Measurements from ENCODE around the gene AMOTL2.
A peak's percentile ranks its signal among the peaks of the same experiment; 100 is the strongest.

AMOTL2 gene

DNA sequence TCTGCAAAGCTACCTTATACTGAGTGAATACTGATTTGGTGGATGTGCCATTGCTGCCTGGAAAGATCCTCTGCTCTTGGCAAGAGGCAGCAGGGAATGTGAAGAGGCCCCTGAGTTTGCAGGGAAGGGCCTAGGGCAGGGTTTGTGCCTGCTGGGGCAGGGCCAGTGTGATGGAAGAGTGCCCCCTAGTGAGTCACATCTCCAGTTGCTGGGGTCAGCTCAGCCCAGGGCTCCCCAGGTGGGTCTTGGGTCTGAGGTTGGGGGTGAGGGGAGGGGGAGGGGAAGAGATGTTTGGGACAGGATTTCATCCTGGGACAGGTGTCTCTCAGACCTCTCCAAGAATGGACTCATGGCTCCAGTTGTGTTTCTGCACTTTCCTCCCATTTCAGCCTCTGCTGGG is 4.1 kb upstream of the AMOTL2 start:
- peak; percentile 26 for DNase-seq

DNA sequence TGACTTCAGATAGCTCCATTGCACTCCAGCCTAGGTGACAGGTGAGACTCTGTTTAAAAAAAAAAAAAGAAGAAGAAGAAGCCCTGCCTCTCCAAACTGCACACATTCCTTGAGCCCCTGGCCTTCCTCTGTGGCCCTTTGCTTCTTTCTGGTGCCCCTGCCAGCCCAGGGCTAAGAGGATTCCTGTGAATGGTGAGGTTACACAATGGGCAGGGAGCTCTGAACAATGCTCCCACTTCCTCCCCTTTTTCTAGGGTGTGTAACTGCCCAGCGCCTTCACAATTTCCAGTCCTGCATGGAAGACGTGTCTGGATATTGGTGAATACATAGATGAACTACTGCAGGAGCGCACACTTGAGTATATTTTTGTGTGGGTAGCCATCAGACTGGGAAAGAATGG is 3.6 kb upstream of the AMOTL2 start:
- DNase-seq = no peak

DNA sequence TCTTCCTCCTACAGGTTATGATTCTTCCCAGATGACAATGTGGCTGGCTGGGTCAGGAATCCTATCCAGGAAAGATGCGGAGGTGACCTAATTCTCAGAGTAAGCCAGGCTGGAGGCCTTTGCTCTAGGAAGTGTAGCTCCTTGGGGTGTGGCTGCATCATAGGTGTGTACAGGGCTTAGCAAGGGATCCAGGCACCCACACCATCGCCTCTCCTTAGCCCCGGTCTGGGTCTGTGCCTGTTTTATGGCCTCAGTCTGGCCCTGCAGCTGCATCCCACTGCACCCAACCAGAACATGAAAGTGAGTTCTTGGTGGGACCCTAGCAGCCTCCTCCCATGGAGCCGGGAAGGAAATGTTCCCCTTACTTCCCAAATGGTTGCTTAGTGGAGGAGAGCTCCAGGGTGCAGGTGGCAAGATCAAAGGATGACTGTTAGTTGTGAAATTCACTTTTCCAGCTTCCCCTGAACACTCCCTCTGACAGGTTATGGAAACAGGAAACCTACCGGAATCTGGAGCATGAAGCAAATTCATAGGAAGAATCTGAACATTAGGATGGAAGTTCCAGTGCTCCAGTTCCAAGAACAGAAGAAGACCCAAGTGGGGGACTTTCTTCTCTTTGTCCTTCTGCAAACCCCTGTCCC is 2.7 kb upstream of the AMOTL2 start:
- no peak for DNase-seq

DNA sequence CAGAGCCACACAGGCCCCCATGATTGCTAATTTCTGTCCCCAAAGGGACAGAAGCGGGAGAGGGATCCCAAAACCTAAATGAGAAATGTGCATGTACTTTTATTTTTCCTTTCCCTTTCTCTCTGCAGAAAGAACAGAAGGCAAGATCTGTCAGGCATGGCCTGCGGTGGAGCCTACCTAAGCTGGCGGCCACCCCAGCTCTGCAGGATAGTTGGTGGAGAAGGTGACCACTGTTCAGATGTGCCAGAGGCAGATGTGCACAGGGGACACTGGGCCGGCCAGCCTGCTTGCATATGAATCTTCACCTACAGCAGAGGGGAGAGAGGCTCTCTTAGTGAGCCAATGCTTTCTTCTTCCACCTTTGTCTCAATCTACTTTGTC is 2.1 kb upstream of the AMOTL2 start:
- DNase-seq = no peak

DNA sequence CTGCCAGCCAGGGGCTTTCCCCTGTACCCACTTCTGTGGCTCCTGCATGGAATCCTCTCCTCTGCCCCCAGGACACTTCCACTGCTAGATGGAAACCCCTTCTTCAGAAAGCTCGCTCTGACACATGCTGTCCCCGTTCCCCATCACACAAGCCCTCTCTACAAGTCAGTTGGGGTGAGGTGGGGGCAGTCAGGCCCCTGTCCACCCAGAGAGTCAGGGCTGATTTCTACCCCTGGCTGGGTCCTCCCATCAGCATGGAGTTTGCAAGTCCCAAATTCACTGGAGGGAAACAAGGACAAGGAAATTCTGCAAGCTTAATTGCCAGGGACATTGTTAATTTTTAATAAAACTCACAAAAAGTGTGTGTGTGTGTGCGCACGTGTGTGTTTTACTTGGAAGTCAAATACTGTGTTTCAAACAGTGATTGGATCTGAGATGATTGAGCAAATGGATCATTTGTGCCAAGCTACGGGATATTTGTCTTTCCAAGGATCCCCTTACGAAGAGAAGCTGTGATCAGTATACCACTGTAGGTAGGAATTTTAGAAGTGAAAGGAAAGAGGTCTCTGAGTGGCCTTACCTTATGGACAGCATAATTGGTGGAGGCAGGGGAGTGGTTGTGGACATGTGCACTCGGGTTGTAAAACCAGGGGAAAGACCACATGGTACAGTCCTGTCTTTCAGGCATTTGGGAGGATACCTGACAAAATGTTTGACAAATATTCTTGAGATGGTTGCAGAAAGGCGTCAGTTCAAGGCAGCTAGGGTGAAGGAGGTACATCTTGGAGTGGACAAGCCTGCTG is 1.5 kb upstream of the AMOTL2 start:
- no peak for DNase-seq

DNA sequence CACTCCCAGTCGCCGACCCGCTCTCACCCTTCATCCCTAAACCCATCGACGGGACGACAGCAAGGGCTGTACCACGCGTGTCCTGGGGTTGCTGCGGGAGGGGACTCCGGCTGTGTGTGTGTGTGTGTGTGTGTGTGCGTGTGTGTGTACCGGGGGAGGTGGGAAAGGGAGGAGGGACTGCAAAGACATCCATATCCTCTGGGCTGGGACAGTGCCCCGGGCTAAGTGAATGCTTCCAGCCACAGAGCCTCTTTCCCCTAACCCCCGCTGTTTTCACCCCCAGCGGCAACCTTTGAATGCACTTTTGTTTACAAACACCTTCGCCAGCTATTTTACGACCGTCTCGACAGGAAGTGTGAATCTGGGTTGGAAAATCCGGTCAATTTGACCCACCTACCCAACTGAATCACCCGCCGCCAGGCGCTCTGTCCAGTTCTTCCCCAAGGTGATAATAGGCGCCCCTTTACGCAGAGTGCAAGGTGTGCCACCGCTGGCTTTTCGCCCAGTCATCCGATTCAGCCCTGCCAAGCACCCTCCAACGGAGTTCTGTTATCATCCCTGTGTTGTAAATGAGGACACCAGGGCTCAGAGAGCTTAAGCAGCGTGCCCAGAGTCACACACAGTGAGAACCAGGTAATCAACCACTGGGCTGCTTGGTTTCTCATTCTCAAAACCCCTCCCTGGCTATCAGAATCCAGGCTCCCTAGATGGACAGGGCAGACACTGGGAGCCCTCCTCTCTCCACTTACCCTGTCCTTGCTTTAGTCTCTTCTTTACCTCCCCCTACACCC is 739 bp upstream of the AMOTL2 start:
- peak; percentile 60 for DNase-seq

DNA sequence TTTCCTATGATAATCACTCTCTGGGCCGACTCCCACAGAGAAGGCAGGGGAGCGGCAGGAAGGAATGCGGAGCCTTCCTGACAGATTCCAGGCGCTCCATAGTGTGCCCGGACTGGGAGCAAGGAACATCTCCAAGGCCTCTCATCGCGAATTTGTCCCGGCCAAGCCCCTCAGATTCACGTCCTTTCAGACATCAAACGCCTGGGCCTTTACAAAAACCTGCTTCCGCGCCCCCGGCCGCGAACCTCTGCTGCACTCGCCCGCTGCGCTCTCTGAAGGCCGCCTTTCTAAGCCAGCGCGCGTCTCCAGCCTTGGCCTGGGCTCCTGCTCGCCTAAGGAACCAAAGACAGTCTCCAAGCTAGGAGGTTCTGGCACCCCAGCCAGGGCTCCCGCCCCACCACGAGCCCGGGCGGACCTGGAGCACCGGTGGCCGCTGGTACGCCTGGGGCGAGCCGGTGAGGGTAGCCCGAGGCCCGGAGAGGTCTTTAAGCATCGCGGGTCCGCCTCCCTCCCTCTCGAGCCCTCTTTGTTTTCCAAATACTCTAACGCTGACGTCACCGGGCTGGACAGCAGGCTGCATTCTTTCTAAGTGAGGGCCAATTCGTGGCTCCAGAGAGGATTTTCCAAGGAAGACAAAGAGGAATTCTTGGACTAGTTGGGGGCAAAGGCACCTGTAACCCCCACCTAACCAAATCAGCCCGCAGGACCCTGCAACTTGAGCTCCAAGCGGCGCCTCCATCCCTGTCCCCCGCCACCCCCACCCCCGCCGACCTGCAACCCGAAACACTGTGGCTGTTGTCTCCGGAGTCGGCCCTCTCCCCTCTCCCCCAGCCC is 759 bp downstream of the AMOTL2 start:
- peak; percentile 62 for DNase-seq

DNA sequence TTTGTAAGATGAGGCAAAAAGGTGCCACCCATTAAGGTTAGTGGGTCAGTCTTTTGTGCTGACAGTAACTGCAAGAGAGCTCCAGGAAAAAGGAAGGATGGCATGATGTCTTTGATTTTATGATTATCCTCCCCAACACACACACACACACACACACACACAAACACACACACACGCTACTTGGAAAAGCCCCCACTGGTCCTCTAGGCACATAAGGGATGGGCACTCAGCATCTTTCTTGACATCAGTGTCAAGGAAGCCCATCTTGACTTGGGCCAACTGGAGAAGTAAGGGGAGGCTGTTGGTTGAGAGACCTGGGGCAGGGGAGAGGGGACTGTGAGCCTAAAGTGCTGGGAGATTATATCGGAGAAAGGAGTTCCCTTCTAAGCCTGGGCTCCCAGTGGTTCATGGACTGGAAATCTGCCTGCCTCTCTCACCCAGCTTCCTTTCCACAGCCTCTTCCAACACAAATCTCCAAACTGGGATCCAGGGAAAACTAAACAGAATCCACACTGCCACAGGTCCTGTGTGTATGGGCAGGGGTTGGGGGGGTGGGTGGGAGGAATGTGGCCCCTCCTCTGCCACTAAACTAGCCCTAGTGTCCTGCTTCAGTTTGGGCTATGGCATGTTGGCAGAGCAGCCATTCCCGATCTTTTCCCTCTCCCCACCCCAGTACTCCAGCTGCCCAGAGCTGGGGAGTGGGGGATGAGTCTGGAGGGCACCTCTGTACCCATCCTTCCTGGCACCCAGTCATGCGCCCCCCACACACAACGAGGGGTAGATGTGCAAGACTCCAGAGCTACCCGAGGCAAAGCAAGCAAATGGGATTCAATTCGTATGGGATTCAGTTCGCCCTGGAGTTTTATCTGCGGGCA is 1.6 kb downstream of the AMOTL2 start:
- no peak for DNase-seq

DNA sequence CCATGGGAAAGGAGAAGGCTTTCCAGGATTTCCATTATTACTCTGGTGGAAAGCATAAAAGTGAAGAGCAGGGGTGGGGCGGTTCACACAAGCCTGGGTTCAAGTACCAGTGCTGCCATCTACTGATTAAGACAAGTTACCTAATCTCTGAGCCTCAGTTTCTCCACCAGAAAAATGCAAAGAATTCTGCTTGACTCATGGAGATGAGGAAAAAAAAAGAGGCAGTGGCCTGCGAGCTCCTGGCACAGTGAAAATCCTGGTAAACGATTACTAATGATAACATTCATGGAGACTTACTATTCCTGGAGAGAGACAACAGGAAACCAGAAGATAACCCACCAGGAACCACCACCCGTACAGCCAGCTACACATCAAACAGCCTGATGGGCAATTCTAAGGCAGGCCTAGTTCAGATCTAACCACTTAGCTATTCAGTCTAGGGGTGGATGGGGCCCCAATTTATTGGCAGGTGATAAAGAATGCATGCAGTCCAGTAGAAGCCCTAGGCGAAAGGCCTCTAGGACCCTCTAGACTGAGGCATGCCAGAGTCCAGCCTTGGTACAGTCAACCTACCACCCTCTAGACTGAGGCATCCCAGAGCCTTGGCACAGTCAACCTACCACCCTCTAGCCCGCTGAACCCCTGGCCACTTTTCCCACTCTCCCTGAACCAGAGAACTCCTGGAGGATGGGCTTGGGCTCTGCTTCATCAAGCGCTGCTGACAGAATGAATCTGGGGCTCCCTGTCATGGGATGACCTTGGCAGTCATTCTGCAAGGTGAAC is 2.5 kb downstream of the AMOTL2 start:
- no peak for DNase-seq

DNA sequence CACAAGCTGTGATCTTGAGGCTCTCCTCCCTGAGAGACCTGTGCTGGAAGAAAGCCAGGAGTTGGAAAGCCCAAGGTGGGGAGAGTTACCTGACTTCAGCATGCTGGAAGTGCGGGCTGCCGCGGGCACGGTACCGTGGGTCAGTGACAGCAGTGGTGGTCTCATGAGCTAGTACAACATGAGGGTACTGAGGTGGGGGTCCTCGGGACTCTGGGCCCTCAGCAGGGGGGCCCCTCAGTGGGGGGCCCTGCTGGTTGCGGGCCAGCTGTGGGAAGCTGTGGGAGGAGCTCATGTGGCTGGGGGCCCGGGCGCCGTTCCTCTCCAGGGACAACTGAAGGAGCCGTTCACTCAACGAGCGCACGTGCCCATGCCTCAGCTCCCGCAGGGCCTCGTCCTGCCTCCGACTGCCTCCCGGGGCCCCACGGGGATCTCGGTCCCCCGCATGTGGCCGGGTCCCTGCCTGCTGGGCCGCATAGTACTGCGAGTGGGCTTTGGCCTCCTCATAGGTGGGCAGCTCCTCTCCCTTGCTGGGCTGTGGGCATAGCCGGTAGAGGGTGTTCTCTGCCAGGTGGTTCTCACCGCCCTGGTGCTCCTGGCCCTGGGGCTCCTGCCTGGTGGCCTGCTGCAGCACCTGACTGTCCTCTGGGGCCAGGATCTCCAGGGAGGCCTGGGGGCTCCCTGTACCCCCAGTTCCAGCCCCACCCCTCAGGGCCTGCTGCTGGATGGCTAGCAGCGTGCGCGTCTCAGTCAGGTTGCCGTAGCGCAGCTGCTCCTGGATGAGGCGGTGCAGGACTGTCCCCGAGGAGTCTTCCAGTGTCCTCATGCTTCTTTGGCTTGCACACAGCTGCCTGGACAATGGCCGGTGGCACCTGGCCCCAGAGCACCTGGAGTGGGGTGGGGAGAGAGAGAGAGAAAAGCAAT is 3.4 kb downstream of the AMOTL2 start:
- DNase-seq = no peak

DNA sequence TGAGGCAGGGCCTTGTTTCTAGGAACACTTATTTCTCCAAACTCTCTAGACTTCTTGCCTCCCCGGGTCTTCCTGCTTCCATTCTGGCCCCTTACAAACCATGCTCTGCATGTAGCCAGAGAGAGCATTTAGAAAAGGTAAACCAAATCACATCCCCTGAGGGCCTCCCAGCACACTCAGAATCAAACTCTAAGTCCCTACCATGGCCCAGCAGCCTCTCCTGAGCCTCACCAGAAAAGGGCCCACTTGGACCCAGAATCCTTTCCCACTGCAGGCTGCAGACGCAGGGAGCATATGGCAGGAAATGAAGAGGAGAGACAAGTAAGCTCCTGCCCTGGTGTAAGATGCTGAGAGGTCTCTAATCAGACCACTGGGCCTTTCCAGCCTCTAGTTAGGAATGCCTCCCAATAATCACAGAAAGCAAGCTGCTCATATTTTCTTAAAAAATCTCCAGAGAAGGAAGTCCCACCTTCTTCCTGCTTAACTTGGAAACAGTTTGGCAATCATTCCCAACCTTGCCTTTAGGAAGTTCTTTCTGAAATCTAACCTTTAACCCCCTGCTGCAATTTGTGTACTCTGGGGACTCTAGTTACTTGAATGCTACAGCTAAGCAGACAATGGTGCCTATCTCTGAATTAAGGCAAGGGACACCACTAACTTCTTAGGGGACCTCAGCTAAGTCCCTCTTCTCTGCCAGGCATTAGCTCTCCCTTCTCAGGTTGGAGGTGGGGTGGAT is 4.2 kb downstream of the AMOTL2 start:
- DNase-seq = no peak

DNA sequence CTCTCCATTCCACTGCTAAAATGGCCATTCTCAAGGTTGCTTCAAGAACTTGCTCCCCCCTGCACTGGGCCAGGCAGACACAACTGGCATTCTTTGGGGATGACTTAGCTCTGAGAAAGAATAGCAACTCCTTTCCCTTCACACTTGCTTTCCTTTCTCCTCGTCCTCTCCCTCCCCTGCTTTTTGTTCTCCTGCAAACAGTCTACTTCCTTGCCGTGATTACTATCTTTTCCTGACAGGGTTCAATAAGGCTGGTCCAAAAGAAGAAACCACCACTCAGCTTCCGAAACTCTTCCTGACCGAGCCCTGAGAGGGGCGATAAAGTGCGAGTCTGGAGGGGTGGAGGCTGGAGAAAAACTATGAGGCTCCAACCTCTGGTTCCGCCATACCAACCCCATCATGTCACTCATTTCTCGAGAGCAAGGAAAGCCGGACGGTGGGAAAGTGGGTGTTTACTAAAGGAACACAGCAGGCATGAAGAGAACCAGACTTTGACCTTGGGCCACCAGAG is 5.0 kb downstream of the AMOTL2 start:
- no peak for DNase-seq

DNA sequence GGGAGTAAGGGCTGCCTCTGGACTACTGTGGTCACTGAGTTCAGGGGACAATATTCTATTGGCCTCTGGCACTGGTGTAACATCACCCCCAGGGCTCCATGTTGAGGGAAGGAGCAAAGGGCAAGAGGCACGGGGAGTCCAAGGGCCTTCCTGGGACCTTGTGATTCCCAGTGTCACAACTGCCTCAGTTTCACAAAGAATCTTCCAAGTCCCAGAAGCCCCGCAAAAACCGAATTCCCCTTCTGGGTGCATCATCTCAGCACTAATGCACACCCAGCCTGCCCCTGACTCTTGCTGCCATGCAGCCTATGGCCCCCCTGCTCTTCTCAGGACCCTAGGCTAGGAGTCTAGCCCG is 5.5 kb downstream of the AMOTL2 start:
- no peak for DNase-seq

DNA sequence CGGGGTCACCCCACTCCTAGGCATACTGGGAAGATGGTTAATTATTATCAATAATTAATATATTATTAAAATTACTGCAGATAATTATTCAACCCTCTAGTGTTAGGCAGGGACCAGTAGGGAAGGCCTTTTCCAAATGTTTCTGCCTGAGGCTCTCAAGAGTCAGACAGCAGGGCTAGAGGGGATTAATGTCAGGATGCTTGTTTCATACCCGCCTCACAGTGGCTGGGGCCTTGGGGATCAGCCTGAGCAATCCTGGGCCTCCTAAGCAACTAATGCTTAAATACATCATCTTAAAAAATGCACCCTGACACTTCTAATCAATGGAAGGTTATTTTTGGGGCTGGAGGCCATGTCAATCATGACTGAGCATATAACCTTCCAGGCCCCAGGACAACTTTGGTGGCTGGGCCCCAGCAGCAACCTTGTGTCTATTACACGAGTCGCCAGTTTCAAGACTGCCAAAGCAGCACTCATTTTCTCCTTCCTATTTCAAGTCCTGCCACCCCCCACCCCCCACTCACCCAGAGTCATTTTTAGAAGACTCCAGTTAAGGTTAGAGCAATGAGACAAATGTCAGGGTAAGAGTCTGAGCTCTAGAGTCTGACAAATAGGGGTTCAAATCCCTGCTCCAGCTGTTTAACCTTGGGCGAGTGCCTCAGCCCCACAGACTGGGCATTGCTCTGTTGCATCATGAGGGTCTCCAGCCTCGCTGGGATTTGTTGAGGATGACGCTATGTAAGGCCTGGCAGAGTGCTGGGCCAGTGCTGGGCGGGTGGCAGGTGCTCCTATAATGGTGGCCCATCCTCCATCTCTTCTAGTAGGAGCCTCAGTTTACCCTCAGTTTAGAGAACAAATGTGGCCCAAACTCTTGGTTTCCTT is 6.1 kb downstream of the AMOTL2 start:
- DNase-seq = no peak

DNA sequence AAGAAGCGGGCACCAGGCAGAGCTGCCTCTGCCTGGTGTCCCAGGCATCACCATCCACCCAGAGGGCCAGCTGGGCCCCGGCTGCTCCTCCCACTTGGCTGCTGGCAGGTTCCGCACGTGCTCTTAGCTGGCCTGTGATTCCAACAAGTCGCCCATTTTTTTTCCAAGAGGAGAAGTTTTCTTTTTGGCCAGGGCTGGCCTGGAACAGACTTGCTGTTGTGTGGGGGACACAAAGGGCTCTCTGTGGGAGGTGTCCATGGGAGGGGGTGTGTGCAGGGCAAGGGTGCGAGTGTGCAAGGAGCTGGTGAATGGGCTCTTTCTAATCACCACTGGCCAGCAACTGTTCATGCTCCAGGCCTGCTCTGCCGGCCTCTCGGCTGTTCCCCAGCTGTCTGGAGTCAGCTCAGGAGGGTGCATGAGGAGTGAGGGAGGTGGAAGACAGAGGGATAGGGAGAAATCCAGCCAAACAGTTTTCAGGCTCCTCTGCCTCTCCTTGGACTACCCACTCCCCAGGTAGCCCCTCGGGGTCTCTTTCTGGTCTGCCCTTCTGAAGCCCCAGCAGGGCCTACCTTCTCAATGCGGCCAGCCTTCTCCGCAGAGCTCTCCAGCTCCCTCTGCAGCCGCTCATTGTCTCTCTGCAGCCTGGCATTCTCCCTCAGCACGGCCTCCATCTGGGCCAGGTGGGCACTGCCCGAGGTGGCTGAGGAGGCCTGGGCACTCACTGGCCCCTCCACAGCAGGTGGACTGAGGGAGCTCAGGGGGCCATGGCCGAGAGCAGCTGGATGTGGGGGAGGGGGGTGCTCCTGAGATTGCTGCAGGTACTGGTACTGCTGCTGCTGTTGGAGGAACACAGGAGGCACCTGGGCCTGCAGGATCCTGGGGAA is 7.1 kb downstream of the AMOTL2 start:
- no peak for DNase-seq

DNA sequence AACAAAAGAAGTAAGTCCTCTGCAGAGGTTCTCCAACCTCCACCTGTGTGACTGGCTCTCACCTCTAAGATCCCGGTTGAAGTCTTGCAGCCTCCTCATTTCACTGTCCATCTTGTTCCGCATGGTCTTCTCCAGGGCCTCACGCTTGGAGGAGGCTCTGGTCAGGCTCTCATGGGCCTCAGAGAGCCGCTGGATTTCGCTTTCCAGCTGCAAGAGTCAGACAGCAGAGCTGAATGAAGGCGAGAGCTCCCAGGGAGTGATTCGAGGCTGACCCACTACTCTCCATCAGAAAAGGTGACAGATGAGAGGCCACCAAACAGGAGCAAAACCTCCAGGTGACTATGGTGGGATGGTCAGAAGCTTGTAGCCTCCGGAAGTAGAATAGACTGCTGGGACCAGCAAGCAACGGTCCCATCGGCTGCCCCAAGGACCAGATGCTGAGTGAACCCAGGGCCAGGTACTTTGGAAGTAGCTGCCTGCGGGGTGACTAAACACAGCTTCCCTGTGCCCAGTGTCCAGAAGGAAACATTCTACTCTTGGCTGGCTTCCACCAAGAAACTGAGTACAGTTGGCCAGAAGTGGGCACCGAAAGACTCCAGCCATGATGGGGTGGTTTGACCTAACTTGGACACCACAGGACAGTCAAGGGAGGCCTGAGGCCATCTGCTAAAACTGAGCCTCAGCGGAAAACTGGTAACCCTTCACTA is 7.9 kb downstream of the AMOTL2 start:
- no peak for DNase-seq

DNA sequence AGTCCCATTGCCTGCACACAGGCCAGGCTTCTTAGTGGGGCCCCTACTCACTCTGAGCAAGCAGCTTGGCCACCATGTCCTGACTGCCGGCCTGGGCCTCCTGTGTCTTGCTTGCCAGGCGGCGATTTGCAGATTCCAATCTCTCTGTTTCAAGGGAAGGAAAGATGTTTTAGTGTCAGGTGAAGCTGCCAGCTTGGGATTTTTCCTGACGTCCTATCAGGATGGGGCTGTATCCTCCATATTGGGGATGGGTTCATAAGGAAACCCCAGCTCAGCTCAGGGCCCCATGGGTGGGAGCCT is 8.5 kb downstream of the AMOTL2 start:
- DNase-seq = no peak

Measured in NCI-H69 (cell line).